ENCODE results near the gene OVCA2.
"Not testable (repeated sequence)": the region's sequence is repeated elsewhere in the genome, so short reads cannot be mapped to it uniquely, and the experiment has no call there.

OVCA2 gene

DNA sequence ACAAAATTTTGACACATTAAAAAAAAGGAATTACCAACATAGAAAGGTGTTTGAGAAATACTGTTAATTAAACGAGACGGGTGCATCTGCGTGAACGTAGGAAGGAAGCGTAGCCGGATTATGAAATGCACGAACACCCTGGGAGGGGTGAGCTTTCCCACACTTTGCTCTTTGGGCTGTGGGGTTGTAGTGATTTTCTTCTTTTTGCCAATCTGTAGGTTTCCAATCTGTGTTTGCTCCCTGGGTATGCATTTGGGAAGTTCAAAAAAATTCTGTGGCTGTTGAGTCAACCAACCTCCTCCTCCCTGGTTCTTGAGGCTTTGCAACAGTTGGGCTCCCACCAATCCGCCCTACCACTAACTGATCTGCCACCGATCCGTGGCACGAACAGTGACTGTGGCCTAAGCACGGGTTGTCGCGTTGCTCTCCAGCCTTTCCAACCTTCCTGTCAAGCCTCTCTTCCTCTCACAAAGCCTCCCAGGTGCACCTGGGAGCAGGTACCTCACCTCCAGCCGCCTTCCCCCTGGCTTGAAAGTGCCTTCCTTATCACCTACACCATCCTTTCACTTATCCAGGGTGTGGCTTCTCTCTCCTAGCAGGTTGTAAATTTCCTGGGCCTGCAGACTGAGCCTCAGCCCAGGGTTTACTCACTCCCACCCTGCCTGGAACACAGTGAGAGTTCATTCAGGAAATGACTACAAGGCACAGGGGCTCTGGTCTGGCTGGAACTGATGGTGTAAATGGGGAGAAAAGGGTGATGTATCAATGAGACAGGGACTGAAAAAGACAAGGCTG lies 33.3 kb upstream of the OVCA2 start:
- no peaks in the 10 kb centered on the region for H4K20me1 ChIP-seq (ENCODE audit: insufficient read depth)
- no peaks in the 10 kb centered on the region for H3K4me1 ChIP-seq (ENCODE audit: low read depth, poor library complexity, severe bottlenecking)
- H3K4me3 ChIP-seq (IDR thresholded peaks at IDR 0.05; ENCODE audit: insufficient read depth, low read depth, low read length) = no peak overlapping the region
- H3K36me3 ChIP-seq (ENCODE audit: insufficient read depth) = no peaks in the 10 kb centered on the region
- H3K27me3 ChIP-seq (ENCODE audit: insufficient read depth, low read depth) = no peaks in the 10 kb centered on the region; the same call in 1 of the 2 replicates
- no peak overlapping the region for H2AFZ ChIP-seq (ENCODE audit: low read depth)
- H3K9ac ChIP-seq = no peak overlapping the region
- no peak overlapping the region for H3K27ac ChIP-seq
- no peaks in the 10 kb centered on the region for H3K79me2 ChIP-seq (ENCODE audit: insufficient read depth, low read depth)
- H3K4me2 ChIP-seq = no peak overlapping the region
- TF ChIP-seq, protein P1, sequence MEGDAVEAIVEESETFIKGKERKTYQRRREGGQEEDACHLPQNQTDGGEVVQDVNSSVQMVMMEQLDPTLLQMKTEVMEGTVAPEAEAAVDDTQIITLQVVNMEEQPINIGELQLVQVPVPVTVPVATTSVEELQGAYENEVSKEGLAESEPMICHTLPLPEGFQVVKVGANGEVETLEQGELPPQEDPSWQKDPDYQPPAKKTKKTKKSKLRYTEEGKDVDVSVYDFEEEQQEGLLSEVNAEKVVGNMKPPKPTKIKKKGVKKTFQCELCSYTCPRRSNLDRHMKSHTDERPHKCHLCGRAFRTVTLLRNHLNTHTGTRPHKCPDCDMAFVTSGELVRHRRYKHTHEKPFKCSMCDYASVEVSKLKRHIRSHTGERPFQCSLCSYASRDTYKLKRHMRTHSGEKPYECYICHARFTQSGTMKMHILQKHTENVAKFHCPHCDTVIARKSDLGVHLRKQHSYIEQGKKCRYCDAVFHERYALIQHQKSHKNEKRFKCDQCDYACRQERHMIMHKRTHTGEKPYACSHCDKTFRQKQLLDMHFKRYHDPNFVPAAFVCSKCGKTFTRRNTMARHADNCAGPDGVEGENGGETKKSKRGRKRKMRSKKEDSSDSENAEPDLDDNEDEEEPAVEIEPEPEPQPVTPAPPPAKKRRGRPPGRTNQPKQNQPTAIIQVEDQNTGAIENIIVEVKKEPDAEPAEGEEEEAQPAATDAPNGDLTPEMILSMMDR (conservative IDR thresholded peaks at IDR 0.05; ENCODE audit: low read depth, low read length) = no peak

DNA sequence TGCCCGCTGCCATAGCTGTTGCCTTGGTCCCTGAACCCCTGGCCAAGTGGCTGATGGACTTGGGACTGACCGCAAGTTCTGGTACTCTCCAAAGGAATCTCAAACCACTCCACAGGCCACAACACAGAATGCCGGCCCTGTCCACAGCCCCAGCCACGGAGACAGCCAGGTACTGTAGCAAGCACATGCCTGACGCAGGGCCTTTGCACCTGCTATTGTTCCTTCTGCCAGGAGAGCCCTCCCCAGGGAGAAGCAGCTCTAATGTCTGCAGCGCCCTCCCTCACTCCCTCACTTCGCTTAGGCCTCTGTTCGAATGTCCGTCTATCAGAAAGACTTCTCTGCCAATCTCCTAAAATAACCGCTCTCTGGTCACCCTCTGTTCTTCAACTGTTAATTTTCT lies 32.1 kb upstream of the OVCA2 start:
- Histone ChIP-seq H4K20me1 (ENCODE audit: insufficient read depth) (no peaks in the 10 kb centered on the region), H3K4me2 (no peak overlapping the region)
- TF ChIP-seq, protein P1 (conservative IDR thresholded peaks at IDR 0.05; ENCODE audit: low read depth, low read length) = no peak

DNA sequence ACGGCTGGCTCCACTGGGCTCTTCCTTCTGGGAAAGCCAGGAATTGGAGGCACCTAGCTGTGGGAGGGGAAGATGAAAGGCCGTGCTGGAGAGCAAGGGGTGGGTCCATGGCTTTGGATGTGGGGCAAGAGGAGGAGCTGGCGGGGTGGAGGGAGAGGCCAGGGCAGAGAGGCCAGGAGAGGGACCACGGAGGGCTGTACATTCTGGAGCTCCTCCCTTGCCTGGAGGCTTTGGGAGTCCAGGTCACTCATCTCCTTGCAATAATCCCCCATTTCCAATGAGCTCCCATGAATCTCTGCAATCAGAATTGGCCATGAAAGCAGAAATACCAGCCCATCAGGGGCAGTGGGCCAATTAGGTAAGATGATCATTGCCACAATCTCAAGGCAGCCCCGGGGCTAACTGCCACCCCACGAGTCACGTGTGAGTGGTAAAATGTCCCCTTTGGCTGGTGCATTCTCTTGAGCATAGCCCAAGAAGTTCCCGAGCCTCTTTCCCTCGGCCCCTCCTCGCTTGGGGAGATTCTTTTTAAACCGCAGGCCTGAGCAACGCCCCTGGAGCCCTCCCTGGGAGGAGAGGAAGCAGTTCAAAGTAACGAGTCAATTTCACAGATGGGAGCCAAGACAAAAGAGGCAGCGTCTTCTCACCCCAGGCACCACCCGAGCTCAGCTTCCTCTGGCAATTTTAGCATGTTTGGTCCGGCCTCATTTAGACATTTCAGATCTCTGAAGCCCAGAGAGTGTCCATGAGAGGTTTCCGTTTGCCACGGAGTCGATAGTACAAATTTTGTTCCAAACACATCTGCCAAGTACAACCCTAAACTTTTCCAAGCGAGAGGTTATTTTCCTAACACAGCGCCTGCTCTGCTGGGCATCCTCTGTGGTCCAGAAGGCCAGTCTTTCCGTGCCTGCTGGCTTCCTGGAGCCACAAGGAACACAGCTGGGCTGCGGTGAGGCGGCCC lies 30.1 kb upstream of the OVCA2 start:
- H2AFZ ChIP-seq (ENCODE audit: low read depth) = no peak overlapping the region
- no peak overlapping the region for H3K4me3 ChIP-seq (IDR thresholded peaks at IDR 0.05; ENCODE audit: insufficient read depth, low read depth, low read length)
- no peak overlapping the region for H3K27ac ChIP-seq
- no peaks in the 10 kb centered on the region for H4K20me1 ChIP-seq (ENCODE audit: insufficient read depth)
- H3K4me2 ChIP-seq = no peak overlapping the region
- H3K79me2 ChIP-seq (ENCODE audit: insufficient read depth, low read depth) = no peaks in the 10 kb centered on the region
- H3K27me3 ChIP-seq (ENCODE audit: insufficient read depth, low read depth) = no peaks in the 10 kb centered on the region; the same call in 1 of the 2 replicates
- TF ChIP-seq, protein P1 (conservative IDR thresholded peaks at IDR 0.05; ENCODE audit: low read depth, low read length) = no peak
- H3K9ac ChIP-seq = no peak overlapping the region
- peaks cover under 1% of the 10 kb centered on the region for H3K4me1 ChIP-seq (ENCODE audit: low read depth, poor library complexity, severe bottlenecking)
- no peaks in the 10 kb centered on the region for H3K36me3 ChIP-seq (ENCODE audit: insufficient read depth)

More for the DNA sequence above, 32.1 kb upstream of the OVCA2 start:
- Histone ChIP-seq H3K9ac (no peak overlapping the region), H3K27ac (no peak overlapping the region), H2AFZ (ENCODE audit: low read depth) (no peak overlapping the region), H3K4me3 (IDR thresholded peaks at IDR 0.05; ENCODE audit: insufficient read depth, low read depth, low read length) (no peak overlapping the region), H3K36me3 (ENCODE audit: insufficient read depth) (no peaks in the 10 kb centered on the region), H3K79me2 (ENCODE audit: insufficient read depth, low read depth) (no peaks in the 10 kb centered on the region), H3K27me3 (ENCODE audit: insufficient read depth, low read depth) (no peaks in the 10 kb centered on the region; the same call in 1 of the 2 replicates), H3K4me1 (ENCODE audit: low read depth, poor library complexity, severe bottlenecking) (no peaks in the 10 kb centered on the region)

DNA sequence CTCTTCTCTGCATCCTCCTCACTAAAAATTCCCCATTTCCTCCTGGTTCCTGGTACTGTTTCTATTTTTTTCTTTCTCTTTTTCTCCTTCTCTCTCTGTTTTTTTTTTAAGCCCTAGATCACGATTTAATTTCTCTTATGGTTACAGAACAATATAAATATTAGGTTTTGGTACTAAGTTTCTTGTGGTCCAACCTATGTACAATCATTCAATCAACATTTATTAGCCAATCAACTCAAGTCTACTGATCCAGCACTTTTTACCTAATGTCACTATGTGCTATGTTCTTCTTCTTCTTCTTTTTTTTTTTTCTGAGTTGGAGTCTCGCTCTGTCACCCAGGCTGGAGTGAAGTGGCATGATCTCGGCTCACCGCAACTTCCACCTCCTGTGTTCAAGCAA lies 29.3 kb upstream of the OVCA2 start:
- no peaks in the 10 kb centered on the region for H3K36me3 ChIP-seq (ENCODE audit: insufficient read depth)
- no peaks in the 10 kb centered on the region; the same call in 1 of the 2 replicates for H3K27me3 ChIP-seq (ENCODE audit: insufficient read depth, low read depth)
- peaks cover 8% of the 10 kb centered on the region for H3K4me1 ChIP-seq (ENCODE audit: low read depth, poor library complexity, severe bottlenecking)
- no peaks in the 10 kb centered on the region for H3K79me2 ChIP-seq (ENCODE audit: insufficient read depth, low read depth)
- no peak overlapping the region for H3K27ac ChIP-seq
- TF ChIP-seq, protein P1 (conservative IDR thresholded peaks at IDR 0.05; ENCODE audit: low read depth, low read length) = no peak
- no peak overlapping the region for H3K4me2 ChIP-seq
- no peak overlapping the region for H2AFZ ChIP-seq (ENCODE audit: low read depth)
- H3K4me3 ChIP-seq (IDR thresholded peaks at IDR 0.05; ENCODE audit: insufficient read depth, low read depth, low read length) = no peak overlapping the region
- H4K20me1 ChIP-seq (ENCODE audit: insufficient read depth) = no peaks in the 10 kb centered on the region
- no peak overlapping the region for H3K9ac ChIP-seq

DNA sequence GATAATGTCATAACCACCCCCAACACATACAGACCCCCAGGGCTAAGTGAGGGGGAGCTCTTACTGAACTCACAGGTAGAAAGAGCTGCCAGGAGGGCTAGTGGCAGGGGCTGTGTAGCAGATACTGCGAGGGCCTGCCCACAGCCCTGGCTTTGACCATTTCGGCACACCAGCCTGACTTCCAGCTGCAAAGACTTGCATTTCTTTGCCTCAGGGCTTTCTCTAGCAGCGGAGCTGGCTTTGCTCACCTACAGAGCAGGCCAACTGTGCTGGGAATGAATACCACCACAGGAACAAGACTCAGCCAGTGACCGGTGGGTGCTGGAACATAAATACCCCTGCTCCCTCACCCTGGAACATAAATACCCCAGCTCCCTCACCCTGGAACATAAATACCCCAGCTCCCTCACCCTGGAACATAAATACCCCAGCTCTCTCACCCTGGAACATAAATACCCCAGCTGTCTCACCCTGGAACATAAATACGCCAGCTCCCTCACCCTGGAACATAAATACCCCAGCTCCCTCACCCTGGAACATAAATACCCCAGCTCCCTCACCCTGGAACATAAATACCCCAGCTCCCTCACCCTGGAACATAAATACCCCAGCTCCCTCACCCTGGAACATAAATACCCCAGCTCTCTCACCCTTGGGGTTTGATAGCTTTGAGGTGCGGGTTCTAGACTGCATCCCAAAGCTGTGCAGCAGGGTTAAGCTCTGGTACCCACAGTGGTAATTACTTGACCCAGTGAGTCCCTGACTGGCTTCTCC lies 28.4 kb upstream of the OVCA2 start:
- H3K36me3 ChIP-seq (ENCODE audit: insufficient read depth); H3K27me3 ChIP-seq (ENCODE audit: insufficient read depth, low read depth); H4K20me1 ChIP-seq (ENCODE audit: insufficient read depth): not testable (repeated sequence)

More for the DNA sequence above, 28.4 kb upstream of the OVCA2 start:
- H2AFZ ChIP-seq (ENCODE audit: low read depth); H3K4me2 ChIP-seq; H3K27ac ChIP-seq; H3K9ac ChIP-seq; H3K79me2 ChIP-seq (ENCODE audit: insufficient read depth, low read depth); H3K4me3 ChIP-seq (IDR thresholded peaks at IDR 0.05; ENCODE audit: insufficient read depth, low read depth, low read length): not testable (repeated sequence)
- H3K4me1 ChIP-seq (ENCODE audit: low read depth, poor library complexity, severe bottlenecking) = peaks cover 18% of the 10 kb centered on the region

All from KMS-11 (cell line).